ENCODE data around the gene GGNBP2. TPM values are rescaled to one million over a fixed set of nuclear protein-coding genes. Genes with fewer than 3 reads are reported as not detected.
A peak's percentile ranks its signal among the peaks of the same experiment; 100 is the strongest.

The GGNBP2 gene
- polyA plus RNA-seq, 1 experiment: 73.7 TPM

- no peak overlapping the region for H3K4me3 ChIP-seq (ENCODE audit: low read depth, low read length)
- TF ChIP-seq CTCF (IDR thresholded peaks at IDR 0.05; ENCODE audit: insufficient read depth, low read depth, low read length): peak; percentile 97
- peaks cover 16% of the 10 kb centered on the region for H3K27me3 ChIP-seq (ENCODE audit: control insufficient read depth, insufficient read depth, low read length)
- DNase-seq (ENCODE audit: low read depth): no peak
- CTCF ChIA-PET: interaction anchor here (0.6 to 6.7 kb wide), 17 partner anchors 9 to 744 kb away, joined by 3 to 81 read pairs (median 5); no protein-coding TSS in a partner anchor
- H3K36me3 ChIP-seq (ENCODE audit: control insufficient read depth, insufficient read depth, low read length): no peaks in the 10 kb centered on the region
- POLR2A ChIA-PET: no interaction called here
Observed at GRCh38 chr17:36629252-36629847, 84.6 kb downstream of the GGNBP2 start.

DNA sequence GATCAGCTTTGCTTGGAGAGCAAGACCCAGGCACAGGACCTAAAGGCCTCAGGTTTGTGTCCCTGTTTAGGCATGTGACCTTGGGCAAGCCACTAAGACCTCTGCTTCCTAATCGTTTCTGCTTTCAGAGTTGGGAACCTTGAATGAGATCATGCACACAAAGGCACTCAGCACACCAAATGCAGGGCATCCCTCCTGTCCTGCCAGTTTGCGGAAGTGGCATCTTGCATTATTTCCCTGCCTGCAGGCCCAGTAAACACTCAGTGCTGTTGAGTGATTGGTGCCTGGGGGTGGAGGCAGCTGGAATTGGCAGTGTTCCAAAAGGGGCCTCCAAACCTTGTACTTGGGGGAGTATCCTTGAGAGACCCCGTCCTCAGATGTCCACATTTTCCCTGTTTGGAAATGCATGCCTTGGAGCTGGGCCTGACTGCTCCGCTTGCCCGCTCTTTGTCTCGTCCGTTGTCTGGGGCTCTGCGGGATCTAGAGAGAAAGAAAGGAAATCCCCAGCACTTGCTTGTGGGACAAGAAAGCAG lies 85.3 kb downstream of the GGNBP2 start:
- Histone ChIP-seq H3K4me3 (ENCODE audit: low read depth, low read length) (no peak overlapping the region), H3K27me3 (ENCODE audit: control insufficient read depth, insufficient read depth, low read length) (peaks cover 16% of the 10 kb centered on the region), H3K36me3 (ENCODE audit: control insufficient read depth, insufficient read depth, low read length) (no peaks in the 10 kb centered on the region)
- no peak for TF ChIP-seq CTCF (IDR thresholded peaks at IDR 0.05; ENCODE audit: insufficient read depth, low read depth, low read length)
- ChIA-PET POLR2A (no interaction called here), CTCF (interaction anchor here (0.9 to 6.7 kb wide), 13 partner anchors 8 to 743 kb away, joined by 3 to 81 read pairs (median 8); no protein-coding TSS in a partner anchor)
- DNase-seq (ENCODE audit: low read depth): no peak

DNA sequence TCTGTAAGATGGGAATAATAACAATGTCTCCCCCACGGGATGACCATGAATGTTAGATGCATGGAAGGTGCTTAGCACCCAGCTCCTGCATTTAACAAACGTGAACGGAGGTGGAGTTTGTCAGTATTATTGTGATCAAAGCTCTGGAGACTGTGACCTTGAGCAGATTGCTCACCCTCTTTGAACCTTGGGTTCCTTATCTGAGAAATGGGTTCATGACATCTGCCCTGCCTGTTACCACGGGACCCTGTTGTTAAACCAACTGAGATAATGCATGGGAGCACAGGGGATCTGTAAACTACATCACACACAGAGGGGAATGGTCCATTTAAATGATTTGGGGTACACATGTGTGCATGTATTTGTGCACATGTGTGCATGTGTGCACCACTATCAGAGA lies 86.3 kb downstream of the GGNBP2 start:
- DNase-seq (ENCODE audit: low read depth): no peak
- ChIA-PET CTCF (interaction anchor here (0.9 to 6.7 kb wide), 5 partner anchors 12 to 609 kb away, joined by 3 to 81 read pairs (median 11); no protein-coding TSS in a partner anchor), POLR2A (no interaction called here)
- H3K36me3 ChIP-seq (ENCODE audit: control insufficient read depth, insufficient read depth, low read length): no peaks in the 10 kb centered on the region
- TF ChIP-seq CTCF (IDR thresholded peaks at IDR 0.05; ENCODE audit: insufficient read depth, low read depth, low read length): no peak
- H3K27me3 ChIP-seq (ENCODE audit: control insufficient read depth, insufficient read depth, low read length): peaks cover 18% of the 10 kb centered on the region
- H3K4me3 ChIP-seq (ENCODE audit: low read depth, low read length): no peak overlapping the region

DNA sequence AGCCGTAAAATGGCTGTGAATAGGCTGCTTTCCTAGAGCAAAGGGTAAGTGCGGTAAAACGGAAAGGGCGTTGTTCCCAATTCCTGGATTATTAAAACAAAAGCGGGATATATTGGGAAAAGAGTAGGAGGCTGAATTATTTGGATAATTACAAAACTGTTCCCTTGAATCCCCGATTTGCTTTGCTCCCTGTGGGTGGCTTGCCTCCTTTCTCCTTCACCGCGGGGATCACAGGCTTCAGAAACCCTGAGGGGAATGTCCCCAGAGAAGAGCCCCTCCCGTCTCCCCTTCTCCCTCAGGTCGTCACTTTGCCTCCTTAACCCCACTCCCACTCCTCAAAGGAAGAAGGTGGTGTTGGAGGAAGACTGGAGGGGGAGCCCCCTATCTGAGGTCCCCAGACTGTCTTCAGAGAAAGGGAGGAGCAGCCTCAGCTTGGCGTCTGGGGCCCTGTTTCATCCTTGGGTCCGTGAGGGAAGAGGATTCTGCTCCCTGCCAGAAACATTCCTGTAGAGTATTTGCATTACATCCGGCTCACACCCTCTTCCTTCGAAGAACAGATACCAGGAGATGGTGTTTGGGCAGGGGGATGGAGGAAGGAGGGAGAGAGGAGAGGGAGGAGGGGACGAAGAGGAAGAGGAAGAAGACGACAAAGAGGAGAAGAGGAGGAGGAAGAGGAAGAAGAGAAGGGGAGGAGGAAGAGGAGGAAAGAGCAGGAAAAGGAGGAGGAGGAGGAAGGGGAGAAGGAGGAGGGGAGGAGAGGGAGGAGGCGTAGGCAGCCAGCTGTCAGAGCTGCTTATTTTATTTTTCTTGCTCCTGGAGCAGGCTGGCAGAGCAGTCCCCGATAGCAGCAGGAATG lies 88.4 kb downstream of the GGNBP2 start:
- CTCF ChIA-PET: interaction anchor here (2.2 to 6.7 kb wide), 2 partner anchors 10 to 414 kb away, joined by 5 to 81 read pairs; no protein-coding TSS in a partner anchor
- POLR2A ChIA-PET: no interaction called here
- Histone ChIP-seq H3K36me3 (ENCODE audit: control insufficient read depth, insufficient read depth, low read length) (no peaks in the 10 kb centered on the region), H3K27me3 (ENCODE audit: control insufficient read depth, insufficient read depth, low read length) (peaks cover 20% of the 10 kb centered on the region), H3K4me3 (ENCODE audit: low read depth, low read length) (no peak overlapping the region)
- DNase-seq (ENCODE audit: low read depth): no peak
- TF ChIP-seq CTCF (IDR thresholded peaks at IDR 0.05; ENCODE audit: insufficient read depth, low read depth, low read length): no peak

Other genes with a start within 250 kb of the GGNBP2 start
- gene TBC1D3G, start 221.0 kb upstream of the GGNBP2 start, polyA plus RNA-seq (2011; rRNA removed): not detected in 2 replicates
- not detected in 2 replicates for gene TBC1D3H, start 156.5 kb upstream of the GGNBP2 start, polyA plus RNA-seq (2011; rRNA removed)
- gene ZNHIT3, start 58.2 kb upstream of the GGNBP2 start, polyA plus RNA-seq (2011; rRNA removed): 43.6 and 68.6 TPM in 2 replicates
- 32.9 and 46.9 TPM in 2 replicates for gene MYO19, start 10.1 kb upstream of the GGNBP2 start, polyA plus RNA-seq (2011; rRNA removed)
- gene PIGW, start 9.9 kb upstream of the GGNBP2 start, polyA plus RNA-seq (2011; rRNA removed): 3.0 and 4.3 TPM in 2 replicates
- 5.4 and 8.5 TPM in 2 replicates for gene DHRS11, start 47.0 kb downstream of the GGNBP2 start, polyA plus RNA-seq (2011; rRNA removed)
- gene MRM1, start 56.7 kb downstream of the GGNBP2 start, polyA plus RNA-seq (2011; rRNA removed): 3.0 and 3.9 TPM in 2 replicates